ENCODE measurements around the gene NINL. TPM values are rescaled to one million over a fixed set of nuclear protein-coding genes. Genes with fewer than 3 reads are reported as not detected.

NINL gene
- total RNA-seq, 1 donor from 2014 or later, result 5.7 TPM

- Histone ChIP-seq H3K4me3 (ENCODE audit: low read length in 3 of 3) (no peak overlapping the region), H3K27ac (ENCODE audit: low read depth, low read length) (no peak overlapping the region), H3K9me3 (ENCODE audit: control insufficient read depth in 3 of 3, low read length in 3 of 3) (no peaks in the 10 kb centered on the region), H3K9ac (ENCODE audit: low read depth in 1 of 3, low read length in 3 of 3) (no peak overlapping the region), H3K4me1 (ENCODE audit: control insufficient read depth in 3 of 3, insufficient read depth in 3 of 3, low read length in 3 of 3) (no peaks in the 10 kb centered on the region), H3K36me3 (ENCODE audit: control insufficient read depth in 3 of 3, insufficient read depth in 3 of 3, low read length in 3 of 3) (peaks cover 0 to 4% (median 2%) of the 10 kb centered on the region in 3 donors), H3K27me3 (ENCODE audit: control insufficient read depth in 3 of 3, insufficient read depth in 3 of 3, low read length in 3 of 3) (no peaks in the 10 kb centered on the region)
Measured at GRCh38 chr20:25471020-25471419, 114.3 kb downstream of the NINL start.

GRCh38 chr20:25470045-25470444 is 115.3 kb downstream of the NINL start:
- Histone ChIP-seq H3K9me3 (ENCODE audit: control insufficient read depth in 3 of 3, low read length in 3 of 3) (no peaks in the 10 kb centered on the region), H3K4me3 (ENCODE audit: low read length in 3 of 3) (no peak overlapping the region), H3K27ac (ENCODE audit: low read depth, low read length) (no peak overlapping the region), H3K36me3 (ENCODE audit: control insufficient read depth in 3 of 3, insufficient read depth in 3 of 3, low read length in 3 of 3) (peaks cover 0 to 4% (median 2%) of the 10 kb centered on the region in 3 donors), H3K27me3 (ENCODE audit: control insufficient read depth in 3 of 3, insufficient read depth in 3 of 3, low read length in 3 of 3) (no peaks in the 10 kb centered on the region), H3K9ac (ENCODE audit: low read depth in 1 of 3, low read length in 3 of 3) (no peak overlapping the region), H3K4me1 (ENCODE audit: control insufficient read depth in 3 of 3, insufficient read depth in 3 of 3, low read length in 3 of 3) (peaks cover 3 to 4% (median 3%) of the 10 kb centered on the region in 3 donors)

- Histone ChIP-seq H3K4me1 (ENCODE audit: control insufficient read depth in 3 of 3, insufficient read depth in 3 of 3, low read length in 3 of 3) (peaks cover 3 to 8% (median 6%) of the 10 kb centered on the region in 3 donors), H3K36me3 (ENCODE audit: control insufficient read depth in 3 of 3, insufficient read depth in 3 of 3, low read length in 3 of 3) (peaks cover 0 to 4% (median 2%) of the 10 kb centered on the region in 3 donors), H3K27ac (ENCODE audit: low read depth, low read length) (no peak overlapping the region), H3K9me3 (ENCODE audit: control insufficient read depth in 3 of 3, low read length in 3 of 3) (no peaks in the 10 kb centered on the region), H3K9ac (ENCODE audit: low read depth in 1 of 3, low read length in 3 of 3) (no peak overlapping the region), H3K27me3 (ENCODE audit: control insufficient read depth in 3 of 3, insufficient read depth in 3 of 3, low read length in 3 of 3) (no peaks in the 10 kb centered on the region), H3K4me3 (ENCODE audit: low read length in 3 of 3) (no peak overlapping the region)
Measured at GRCh38 chr20:25469558-25469957, 115.8 kb downstream of the NINL start.

- Histone ChIP-seq H3K36me3 (ENCODE audit: control insufficient read depth in 3 of 3, insufficient read depth in 3 of 3, low read length in 3 of 3) (peaks cover 0 to 6% (median 2%) of the 10 kb centered on the region in 3 donors), H3K4me1 (ENCODE audit: control insufficient read depth in 3 of 3, insufficient read depth in 3 of 3, low read length in 3 of 3) (peaks cover 3 to 9% (median 7%) of the 10 kb centered on the region in 3 donors), H3K9ac (ENCODE audit: low read depth in 1 of 3, low read length in 3 of 3) (no peak overlapping the region), H3K27me3 (ENCODE audit: control insufficient read depth in 3 of 3, insufficient read depth in 3 of 3, low read length in 3 of 3) (no peaks in the 10 kb centered on the region), H3K27ac (ENCODE audit: low read depth, low read length) (no peak overlapping the region), H3K9me3 (ENCODE audit: control insufficient read depth in 3 of 3, low read length in 3 of 3) (no peaks in the 10 kb centered on the region), H3K4me3 (ENCODE audit: low read length in 3 of 3) (no peak overlapping the region)
Measured at GRCh38 chr20:25468126-25469075, 116.9 kb downstream of the NINL start.

GRCh38 chr20:25467441-25467840 is 117.9 kb downstream of the NINL start:
- H3K36me3 ChIP-seq (ENCODE audit: control insufficient read depth in 3 of 3, insufficient read depth in 3 of 3, low read length in 3 of 3), result peaks cover 0 to 8% (median 2%) of the 10 kb centered on the region in 3 donors
- H3K4me1 ChIP-seq (ENCODE audit: control insufficient read depth in 3 of 3, insufficient read depth in 3 of 3, low read length in 3 of 3), result peaks cover 3 to 9% (median 7%) of the 10 kb centered on the region in 3 donors
- H3K9ac ChIP-seq (ENCODE audit: low read depth in 1 of 3, low read length in 3 of 3), result no peak overlapping the region
- H3K27ac ChIP-seq (ENCODE audit: low read depth, low read length), result no peak overlapping the region
- H3K4me3 ChIP-seq (ENCODE audit: low read length in 3 of 3), result no peak overlapping the region
- H3K9me3 ChIP-seq (ENCODE audit: control insufficient read depth in 3 of 3, low read length in 3 of 3), result no peaks in the 10 kb centered on the region
- H3K27me3 ChIP-seq (ENCODE audit: control insufficient read depth in 3 of 3, insufficient read depth in 3 of 3, low read length in 3 of 3), result no peaks in the 10 kb centered on the region

GRCh38 chr20:25466846-25467245 is 118.5 kb downstream of the NINL start:
- H3K4me1 ChIP-seq (ENCODE audit: control insufficient read depth in 3 of 3, insufficient read depth in 3 of 3, low read length in 3 of 3), result peaks cover 3 to 9% (median 7%) of the 10 kb centered on the region in 3 donors
- H3K9ac ChIP-seq (ENCODE audit: low read depth in 1 of 3, low read length in 3 of 3), result no peak overlapping the region
- no peaks in the 10 kb centered on the region for H3K9me3 ChIP-seq (ENCODE audit: control insufficient read depth in 3 of 3, low read length in 3 of 3)
- no peaks in the 10 kb centered on the region for H3K27me3 ChIP-seq (ENCODE audit: control insufficient read depth in 3 of 3, insufficient read depth in 3 of 3, low read length in 3 of 3)
- H3K27ac ChIP-seq (ENCODE audit: low read depth, low read length), result no peak overlapping the region
- no peak overlapping the region for H3K4me3 ChIP-seq (ENCODE audit: low read length in 3 of 3)
- peaks cover 0 to 9% (median 2%) of the 10 kb centered on the region in 3 donors for H3K36me3 ChIP-seq (ENCODE audit: control insufficient read depth in 3 of 3, insufficient read depth in 3 of 3, low read length in 3 of 3)

GRCh38 chr20:25465243-25466135 is 119.8 kb downstream of the NINL start:
- H3K36me3 ChIP-seq (ENCODE audit: control insufficient read depth in 3 of 3, insufficient read depth in 3 of 3, low read length in 3 of 3), result peaks cover 0 to 9% (median 5%) of the 10 kb centered on the region in 3 donors
- peak overlapping the region; percentile 13 for H3K27ac ChIP-seq (ENCODE audit: low read depth, low read length)
- H3K9me3 ChIP-seq (ENCODE audit: control insufficient read depth in 3 of 3, low read length in 3 of 3), result no peaks in the 10 kb centered on the region
- H3K4me1 ChIP-seq (ENCODE audit: control insufficient read depth in 3 of 3, insufficient read depth in 3 of 3, low read length in 3 of 3), result peaks cover 3 to 10% (median 9%) of the 10 kb centered on the region in 3 donors
- H3K4me3 ChIP-seq (ENCODE audit: low read length in 3 of 3), result no peak overlapping the region
- H3K9ac ChIP-seq (ENCODE audit: low read depth in 1 of 3, low read length in 3 of 3), result no peak overlapping the region
- H3K27me3 ChIP-seq (ENCODE audit: control insufficient read depth in 3 of 3, insufficient read depth in 3 of 3, low read length in 3 of 3), result no peaks in the 10 kb centered on the region

GRCh38 chr20:25464501-25465242 is 120.7 kb downstream of the NINL start:
- peaks cover 0 to 9% (median 5%) of the 10 kb centered on the region in 3 donors for H3K36me3 ChIP-seq (ENCODE audit: control insufficient read depth in 3 of 3, insufficient read depth in 3 of 3, low read length in 3 of 3)
- H3K9ac ChIP-seq (ENCODE audit: low read depth in 1 of 3, low read length in 3 of 3), result no peak overlapping the region
- H3K4me3 ChIP-seq (ENCODE audit: low read length in 3 of 3), result no peak overlapping the region
- H3K9me3 ChIP-seq (ENCODE audit: control insufficient read depth in 3 of 3, low read length in 3 of 3), result no peaks in the 10 kb centered on the region
- H3K27ac ChIP-seq (ENCODE audit: low read depth, low read length), result no peak overlapping the region
- H3K27me3 ChIP-seq (ENCODE audit: control insufficient read depth in 3 of 3, insufficient read depth in 3 of 3, low read length in 3 of 3), result no peaks in the 10 kb centered on the region
- H3K4me1 ChIP-seq (ENCODE audit: control insufficient read depth in 3 of 3, insufficient read depth in 3 of 3, low read length in 3 of 3), result peaks cover 3 to 10% (median 9%) of the 10 kb centered on the region in 3 donors

GRCh38 chr20:25461786-25462545 is 123.4 kb downstream of the NINL start:
- H3K27me3 ChIP-seq (ENCODE audit: control insufficient read depth in 3 of 3, insufficient read depth in 3 of 3, low read length in 3 of 3), result no peaks in the 10 kb centered on the region
- no peaks in the 10 kb centered on the region for H3K9me3 ChIP-seq (ENCODE audit: control insufficient read depth in 3 of 3, low read length in 3 of 3)
- peak overlapping the region; percentile 20 for H3K27ac ChIP-seq (ENCODE audit: low read depth, low read length)
- H3K36me3 ChIP-seq (ENCODE audit: control insufficient read depth in 3 of 3, insufficient read depth in 3 of 3, low read length in 3 of 3), result peaks cover 0 to 7% (median 4%) of the 10 kb centered on the region in 3 donors
- no peak overlapping the region for H3K4me3 ChIP-seq (ENCODE audit: low read length in 3 of 3)
- no peak overlapping the region for H3K9ac ChIP-seq (ENCODE audit: low read depth in 1 of 3, low read length in 3 of 3)
- H3K4me1 ChIP-seq (ENCODE audit: control insufficient read depth in 3 of 3, insufficient read depth in 3 of 3, low read length in 3 of 3), result peaks cover 3 to 13% (median 9%) of the 10 kb centered on the region in 3 donors
